Breast epithelium (tissue), 3 donors: Measurements from ENCODE around the gene CIROP.

Experiments used
- POLR2A ChIP-seq: fragments of 450-650 bp; IDR thresholded peaks from one replicate; pipeline ENCODE4 v1.6.1; 2016; ENCODE audit warnings: antibody characterized with exemption, mild to moderate bottlenecking, moderate library complexity
- POLR2AphosphoS5 ChIP-seq, 3 donors: sonication (generic); formaldehyde crosslinking; IDR thresholded peaks; one replicate each; pipeline ENCODE4 v1.6.1; 2017; ENCODE audit warnings: antibody characterized with exemption in 3 of 3
- TF ChIP-seq, protein P1 (sequence below), 3 donors: fragments of 450-650 bp; IDR thresholded peaks; one replicate each; pipeline ENCODE4 v1.5.1; 2016 to 2017; ENCODE audit warnings: antibody characterized with exemption in 3 of 3, mild to moderate bottlenecking in 3 of 3, moderate library complexity in 3 of 3

DNA sequence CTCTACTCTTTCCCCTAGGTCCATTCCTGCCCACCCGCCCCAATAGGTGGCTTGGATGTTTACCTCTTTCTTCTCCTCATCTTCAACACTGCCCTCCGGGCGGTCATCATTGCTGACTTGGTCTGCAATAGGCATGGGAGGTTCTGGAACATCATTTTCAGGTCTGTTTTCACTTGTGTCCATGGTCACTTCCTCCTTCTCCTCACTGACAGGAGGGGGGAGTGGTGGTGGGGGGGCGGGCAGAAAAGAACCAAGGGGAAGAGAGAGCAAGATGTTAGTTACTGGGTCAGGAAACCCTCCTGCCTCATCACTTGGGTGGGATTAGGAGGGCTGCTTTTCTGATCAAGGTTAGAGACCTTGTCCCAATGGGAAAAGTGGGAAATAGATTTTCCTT lies 35.4 kb downstream of the CIROP start:
- TF ChIP-seq, protein P1, sequence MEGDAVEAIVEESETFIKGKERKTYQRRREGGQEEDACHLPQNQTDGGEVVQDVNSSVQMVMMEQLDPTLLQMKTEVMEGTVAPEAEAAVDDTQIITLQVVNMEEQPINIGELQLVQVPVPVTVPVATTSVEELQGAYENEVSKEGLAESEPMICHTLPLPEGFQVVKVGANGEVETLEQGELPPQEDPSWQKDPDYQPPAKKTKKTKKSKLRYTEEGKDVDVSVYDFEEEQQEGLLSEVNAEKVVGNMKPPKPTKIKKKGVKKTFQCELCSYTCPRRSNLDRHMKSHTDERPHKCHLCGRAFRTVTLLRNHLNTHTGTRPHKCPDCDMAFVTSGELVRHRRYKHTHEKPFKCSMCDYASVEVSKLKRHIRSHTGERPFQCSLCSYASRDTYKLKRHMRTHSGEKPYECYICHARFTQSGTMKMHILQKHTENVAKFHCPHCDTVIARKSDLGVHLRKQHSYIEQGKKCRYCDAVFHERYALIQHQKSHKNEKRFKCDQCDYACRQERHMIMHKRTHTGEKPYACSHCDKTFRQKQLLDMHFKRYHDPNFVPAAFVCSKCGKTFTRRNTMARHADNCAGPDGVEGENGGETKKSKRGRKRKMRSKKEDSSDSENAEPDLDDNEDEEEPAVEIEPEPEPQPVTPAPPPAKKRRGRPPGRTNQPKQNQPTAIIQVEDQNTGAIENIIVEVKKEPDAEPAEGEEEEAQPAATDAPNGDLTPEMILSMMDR (IDR thresholded peaks at IDR 0.05): no peak
- no peak for TF ChIP-seq POLR2AphosphoS5 (IDR thresholded peaks at IDR 0.05)
- TF ChIP-seq POLR2A: no peak
